AML-193 (cell line): ENCODE data around the gene SLC4A2.

ENCODE experiments used
- DNase-seq, 2 experiments: peaks; one replicate each; lab custom pipeline; 2025; lab: John Stamatoyannopoulos, UW

Gene SLC4A2

GRCh38 chr7:151045967-151046366 lies 13.4 kb upstream of the SLC4A2 start:
- no peak for DNase-seq

- no peak for DNase-seq
Measured at GRCh38 chr7:151046603-151047573, 12.5 kb upstream of the SLC4A2 start.

GRCh38 chr7:151047976-151048815 lies 11.2 kb upstream of the SLC4A2 start, which contains the start of gene ASIC3:
TSS of gene ASIC3 (plus strand) at chr7:151048531. CDS start at chr7:151048886, 355 bp downstream.
- DNase-seq: no peak

- no peak for DNase-seq
Measured at GRCh38 chr7:151048911-151049463, 10.4 kb upstream of the SLC4A2 start.

GRCh38 chr7:151051108-151051507 lies 8.3 kb upstream of the SLC4A2 start:
- DNase-seq: no peak

GRCh38 chr7:151053096-151053495 lies 6.3 kb upstream of the SLC4A2 start:
- peak; percentile 22 to 27 for DNase-seq

GRCh38 chr7:151053751-151054150 lies 5.6 kb upstream of the SLC4A2 start:
- DNase-seq: no peak

- DNase-seq: no peak
Measured at GRCh38 chr7:151056283-151056665, 3.1 kb upstream of the SLC4A2 start.

GRCh38 chr7:151056666-151057505 lies 2.5 kb upstream of the SLC4A2 start:
- no peak for DNase-seq

- DNase-seq: peak in 1 of 2 experiments; percentile 43
Measured at GRCh38 chr7:151057506-151057988, 1.8 kb upstream of the SLC4A2 start, which contains the start of gene CDK5. TSS of gene CDK5 (minus strand) at chr7:151057897. CDS start at chr7:151057848, 49 bp downstream.

GRCh38 chr7:151057989-151058780 lies 1.2 kb upstream of the SLC4A2 start:
- DNase-seq: peak; percentile 97 to 98

GRCh38 chr7:151058781-151059366 lies 515 bp upstream of the SLC4A2 start:
- DNase-seq: no peak

GRCh38 chr7:151060113-151060415 lies 675 bp downstream of the SLC4A2 start:
- DNase-seq: no peak

GRCh38 chr7:151060416-151061212 lies 1.2 kb downstream of the SLC4A2 start:
- DNase-seq: peak in 1 of 2 experiments; percentile 23

GRCh38 chr7:151061213-151062110 lies 2.1 kb downstream of the SLC4A2 start:
- DNase-seq: no peak

GRCh38 chr7:151062111-151062398 lies 2.7 kb downstream of the SLC4A2 start:
- DNase-seq: no peak

GRCh38 chr7:151062399-151063211 lies 3.2 kb downstream of the SLC4A2 start:
- DNase-seq: no peak

- DNase-seq: no peak
Measured at GRCh38 chr7:151063212-151063561, 3.8 kb downstream of the SLC4A2 start.
